Neural cell (in vitro differentiated cells): Measurements from ENCODE around the gene IL19. TPM values are rescaled to one million over a fixed set of nuclear protein-coding genes. Genes with fewer than 3 reads are reported as not detected.

Experiments
- H2AFZ ChIP-seq: fragments of 200-600, 300-800 bp; sonication (generic), shearing (Covaris generic); 2 replicates; pipeline ENCODE4 v1.6.0; 2014; ENCODE audit warnings: low read depth, mild to moderate bottlenecking, antibody characterized with exemption, low read length, moderate library complexity
- H3F3A ChIP-seq: fragments of 200-600 bp; shearing (Covaris generic); 2 replicates; pipeline ENCODE4 v1.6.1; 2016; ENCODE audit warnings: mild to moderate bottlenecking, moderate library complexity, mixed read lengths, antibody characterized with exemption, low read length; ENCODE audit not compliant: insufficient read depth, poor library complexity, severe bottlenecking
- H3K27ac ChIP-seq: fragments of 200-600, 300-800 bp; sonication (generic), shearing (Covaris generic); 2 replicates; pipeline ENCODE4 v1.5.1; 2014; ENCODE audit warnings: mild to moderate bottlenecking, low read length, moderate library complexity
- H3K27me3 ChIP-seq: fragments of 300-800, 200-600 bp; sonication (generic), shearing (Covaris generic); 2 replicates; pipeline ENCODE4 v1.6.0; 2014; ENCODE audit warnings: mild to moderate bottlenecking, low read depth, low read length, moderate library complexity; ENCODE audit not compliant: insufficient read depth
- H3K36me3 ChIP-seq: fragments of 300-800, 200-600 bp; sonication (generic), shearing (Covaris generic); 2 replicates; pipeline ENCODE4 v1.5.1; 2014; ENCODE audit warnings: mild to moderate bottlenecking, antibody characterized with exemption, low read length, moderate library complexity; ENCODE audit not compliant: insufficient read depth
- H3K4me2 ChIP-seq: fragments of 300-800, 200-600 bp; sonication (generic), shearing (Covaris generic); 2 replicates; pipeline ENCODE4 v1.6.0; 2014; ENCODE audit warnings: mild to moderate bottlenecking, low read length
- H3K4me3 ChIP-seq: fragments of 300-800, 200-600 bp; sonication (generic), shearing (Covaris generic); 2 replicates; pipeline ENCODE4 v1.5.1; 2014; ENCODE audit warnings: mild to moderate bottlenecking, low read length, moderate library complexity
- H3K79me2 ChIP-seq: fragments of 200-600 bp; shearing (Covaris generic); replicated peaks from 2 replicates; pipeline ENCODE4 v1.6.0; 2014; ENCODE audit warnings: mild to moderate bottlenecking, low read length, moderate library complexity; ENCODE audit not compliant: insufficient read depth
- H3K9ac ChIP-seq: fragments of 300-800, 200-600 bp; sonication (generic), shearing (Covaris generic); 2 replicates; pipeline ENCODE4 v1.6.1; 2016; ENCODE audit warnings: mild to moderate bottlenecking, low read length, mixed read lengths
- H3K9me2 ChIP-seq: fragments of 200-600 bp; shearing (Covaris generic); 2 replicates; pipeline ENCODE4 v1.6.1; 2016; ENCODE audit warnings: mild to moderate bottlenecking, low read length, mixed read lengths; ENCODE audit not compliant: insufficient read depth
- H3K9me3 ChIP-seq: fragments of 200-600, 300-800 bp; sonication (generic), shearing (Covaris generic); 2 replicates; pipeline ENCODE4 v1.6.1; 2016; ENCODE audit warnings: mild to moderate bottlenecking, mixed run types, low read length, moderate library complexity, mixed read lengths
- H4K20me1 ChIP-seq: fragments of 200-600 bp; shearing (Covaris generic); 2 replicates; pipeline ENCODE4 v1.6.1; 2016; ENCODE audit warnings: mild to moderate bottlenecking, mixed run types; ENCODE audit not compliant: insufficient read depth
- CTCF ChIP-seq: fragments of 450-650 bp; IDR thresholded peaks from 2 replicates; pipeline ENCODE4 v1.5.1; 2014; ENCODE audit warnings: antibody characterized with exemption, mild to moderate bottlenecking, moderate library complexity; ENCODE audit not compliant: poor library complexity, severe bottlenecking
- EP300 ChIP-seq: fragments of 450-650 bp; conservative IDR thresholded peaks from 2 replicates; pipeline ENCODE4 v1.6.1; 2014; ENCODE audit warnings: antibody characterized with exemption, mild to moderate bottlenecking, moderate library complexity; ENCODE audit not compliant: poor library complexity, severe bottlenecking
- EZH2 ChIP-seq: fragments of 200-600, 300-800 bp; shearing (Covaris generic), sonication (generic); IDR thresholded peaks from 2 replicates; pipeline ENCODE4 v1.6.1; 2014; ENCODE audit warnings: antibody characterized with exemption, low read length, borderline replicate concordance, mild to moderate bottlenecking; ENCODE audit not compliant: insufficient read depth, poor library complexity, severe bottlenecking
- MXI1 ChIP-seq: fragments of 450-650 bp; conservative IDR thresholded peaks from 2 replicates; pipeline ENCODE4 v1.6.1; 2014; ENCODE audit warnings: antibody characterized with exemption, mild to moderate bottlenecking; ENCODE audit not compliant: poor library complexity, severe bottlenecking
- POLR2AphosphoS5 ChIP-seq: IDR thresholded peaks from 2 replicates; pipeline ENCODE4 v1.6.1; 2012
- RAD21 ChIP-seq: fragments of 450-650 bp; conservative IDR thresholded peaks from 2 replicates; pipeline ENCODE4 v1.6.1; 2014; ENCODE audit warnings: antibody characterized with exemption, mild to moderate bottlenecking, moderate library complexity
- REST ChIP-seq: IDR thresholded peaks from 2 replicates; pipeline ENCODE4 v1.6.1; 2012; ENCODE audit warnings: borderline replicate concordance
- SMC3 ChIP-seq: fragments of 450-650 bp; conservative IDR thresholded peaks from 2 replicates; pipeline ENCODE4 v1.6.1; 2014; ENCODE audit warnings: antibody characterized with exemption, mild to moderate bottlenecking, moderate library complexity; ENCODE audit not compliant: poor library complexity
- TAF1 ChIP-seq: IDR thresholded peaks from 2 replicates; pipeline ENCODE4 v1.6.1; 2012; ENCODE audit warnings: low read depth
- polyA plus RNA-seq: library from polyadenylated mRNA; depleted of rRNA; stranded (reverse); fragments of >200 nt; gene quantifications from 2 replicates; pipeline ENCODE4 v1.2.3, GENCODE V29; 2014

Gene IL19
- polyA plus RNA-seq, 1 donor from 2014 or later: not detected

- H3K36me3 ChIP-seq: no peaks in the 10 kb centered on the region
- no peaks in the 10 kb centered on the region for H3F3A ChIP-seq
- no peak overlapping the region for H3K4me3 ChIP-seq
- H3K27me3 ChIP-seq: no peaks in the 10 kb centered on the region
- no peaks in the 10 kb centered on the region for H3K79me2 ChIP-seq
- H3K27ac ChIP-seq: no peak overlapping the region
- no peak overlapping the region for H3K9ac ChIP-seq
- H2AFZ ChIP-seq: no peak overlapping the region
- no peaks in the 10 kb centered on the region for H4K20me1 ChIP-seq
- H3K4me2 ChIP-seq: no peak overlapping the region
- H3K9me3 ChIP-seq: no peaks in the 10 kb centered on the region
- no peak for TF ChIP-seq RAD21
- no peak for TF ChIP-seq TAF1
- TF ChIP-seq EZH2: no peak
- no peak for TF ChIP-seq REST
- no peak for TF ChIP-seq CTCF
- TF ChIP-seq MXI1: no peak
- no peaks in the 10 kb centered on the region for H3K9me2 ChIP-seq
Observed at GRCh38 chr1:206769304-206769731, 1.3 kb upstream of the IL19 start.

GRCh38 chr1:206771338-206771692 lies 742 bp downstream of the IL19 start:
- H3K36me3 ChIP-seq: no peaks in the 10 kb centered on the region
- H2AFZ ChIP-seq: no peak overlapping the region
- H3K9ac ChIP-seq: no peak overlapping the region
- no peaks in the 10 kb centered on the region for H3F3A ChIP-seq
- H3K9me2 ChIP-seq: no peaks in the 10 kb centered on the region
- no peaks in the 10 kb centered on the region for H3K79me2 ChIP-seq
- no peak overlapping the region for H3K4me2 ChIP-seq
- H3K4me3 ChIP-seq: no peak overlapping the region
- no peaks in the 10 kb centered on the region for H3K9me3 ChIP-seq
- H3K27ac ChIP-seq: no peak overlapping the region
- no peaks in the 10 kb centered on the region for H3K27me3 ChIP-seq
- H4K20me1 ChIP-seq: no peaks in the 10 kb centered on the region
- no peak for TF ChIP-seq SMC3
- TF ChIP-seq RAD21: no peak
- no peak for TF ChIP-seq REST
- TF ChIP-seq EZH2: no peak
- no peak for TF ChIP-seq TAF1
- TF ChIP-seq EP300: no peak
- no peak for TF ChIP-seq MXI1
- no peak for TF ChIP-seq CTCF
- no peak for TF ChIP-seq POLR2AphosphoS5
